ENCODE measurements around the gene GJD3.

DNA sequence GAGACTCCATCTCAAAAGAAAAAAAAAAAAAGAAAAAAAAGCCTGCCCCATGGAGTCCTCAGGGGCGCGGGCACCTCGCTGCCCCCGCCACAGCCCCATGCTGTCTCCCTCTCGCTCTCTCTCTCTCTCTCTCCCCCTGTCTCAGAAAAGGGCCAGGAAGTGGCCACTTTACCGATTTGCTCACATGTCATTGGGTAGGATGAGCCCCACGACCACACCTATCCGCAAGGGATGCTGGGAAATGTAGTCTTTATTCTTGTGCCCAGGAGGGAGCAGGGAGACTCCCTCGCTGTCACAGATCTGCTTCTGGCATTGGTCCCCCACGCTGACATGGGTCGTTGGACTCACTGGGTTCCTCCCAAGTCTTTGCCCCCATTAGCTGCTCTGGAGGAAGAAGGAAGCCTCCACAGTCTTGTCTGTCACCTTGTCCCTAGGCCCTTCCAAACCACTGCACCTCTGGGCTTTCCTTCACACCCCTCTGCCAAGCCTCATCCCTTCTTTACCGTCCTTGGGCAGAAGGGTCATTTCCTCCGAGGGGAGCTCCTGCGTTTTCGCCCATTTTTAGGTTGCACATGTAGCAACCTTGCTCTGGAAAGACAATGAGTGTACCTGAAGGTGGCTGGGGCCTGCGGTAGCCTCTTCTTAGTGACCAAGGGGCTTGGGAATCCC lies 6.9 kb upstream of the GJD3 start:
- TF ChIP-seq POLR2A (IDR thresholded peaks at IDR 0.05; ENCODE audit: low read length) (no peak), GATA1 (IDR thresholded peaks at IDR 0.05; ENCODE audit: low read depth, low read length) (no peak)

All from erythroblast (primary cell).